Activated CD4-positive, alpha-beta T cell treated with anti-CD3 and anti-CD28 coated beads for 4 hours (primary cell): ENCODE data around the gene DNM2.
"Not testable (repeated sequence)": the region's sequence is repeated elsewhere in the genome, so short reads cannot be mapped to it uniquely, and the experiment has no call there.

Source experiments
- DNase-seq, 2 donors: peaks; one replicate each; pipeline ENCODE4 v3.0.0-alpha.2; 2020

The DNM2 gene

GRCh38 chr19:10717356-10718204 is at the start of gene DNM2:
Gene DNM2, plus strand, starts transcription at chr19:10718079. Its CDS starts 164 bp downstream, at chr19:10718243.
- DNase-seq = peak; percentile 95 to 97

DNA sequence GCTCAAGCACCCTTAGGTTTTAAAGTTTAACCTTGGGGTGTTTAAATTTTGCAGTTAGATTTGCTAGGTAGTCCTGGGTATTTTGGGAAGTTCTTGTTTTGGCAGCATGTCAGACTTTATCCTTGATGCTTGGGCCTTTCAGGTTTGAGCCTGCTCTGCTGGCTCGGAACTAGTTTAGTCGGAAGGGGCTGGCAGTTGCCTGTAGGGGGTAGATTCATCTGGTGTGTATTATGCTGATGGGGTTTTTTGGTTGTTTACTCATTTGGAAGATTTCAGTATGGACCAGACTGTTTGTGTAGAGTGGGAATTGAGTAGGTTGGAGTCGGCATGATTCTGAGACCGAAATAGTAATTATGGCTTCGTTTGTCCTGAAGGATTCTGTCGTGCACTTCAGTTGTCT is 48.6 kb upstream of the DNM2 start:
- DNase-seq = no peak

DNA sequence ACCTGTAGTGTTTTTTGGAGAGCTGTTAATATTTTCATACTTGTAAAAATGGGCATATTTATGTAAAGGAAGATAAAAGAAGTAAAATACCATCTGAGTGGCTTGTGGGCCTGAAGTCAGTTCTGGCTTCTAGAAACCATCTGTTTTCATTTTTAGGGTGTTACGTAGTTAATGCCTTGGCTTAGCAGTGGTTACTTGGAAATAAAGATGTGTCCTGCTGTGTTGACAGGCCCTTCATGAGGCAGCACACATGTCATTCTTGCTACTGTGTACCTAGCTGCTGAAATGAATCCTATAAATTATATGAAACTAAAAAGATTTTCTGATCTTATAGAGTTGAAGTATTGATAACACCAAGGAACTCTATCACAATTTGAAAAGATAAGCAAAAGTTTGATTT is 47.7 kb upstream of the DNM2 start:
- no peak for DNase-seq

GRCh38 chr19:10670876-10671804 is 46.7 kb upstream of the DNM2 start:
- no peak for DNase-seq

DNA sequence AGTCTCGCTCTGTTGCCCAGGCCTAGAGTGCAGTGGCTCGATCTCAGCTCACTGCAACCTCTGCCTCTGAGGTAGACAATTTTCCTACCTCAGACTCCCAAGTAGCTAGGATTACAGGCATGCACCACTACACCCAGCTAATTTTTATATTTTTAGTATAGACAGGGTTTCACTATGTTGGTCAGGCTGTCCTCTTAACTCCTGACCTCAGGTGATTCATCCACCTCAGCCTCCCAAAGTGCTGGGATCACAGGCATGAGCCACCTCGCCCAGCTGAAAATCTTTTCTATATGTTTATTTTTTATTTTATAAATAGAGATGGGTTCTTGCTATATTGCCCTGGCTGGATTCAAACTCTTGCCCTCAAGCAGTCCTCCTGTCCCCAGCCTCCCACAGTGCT is 46.0 kb upstream of the DNM2 start:
- DNase-seq = not testable (repeated sequence)

DNA sequence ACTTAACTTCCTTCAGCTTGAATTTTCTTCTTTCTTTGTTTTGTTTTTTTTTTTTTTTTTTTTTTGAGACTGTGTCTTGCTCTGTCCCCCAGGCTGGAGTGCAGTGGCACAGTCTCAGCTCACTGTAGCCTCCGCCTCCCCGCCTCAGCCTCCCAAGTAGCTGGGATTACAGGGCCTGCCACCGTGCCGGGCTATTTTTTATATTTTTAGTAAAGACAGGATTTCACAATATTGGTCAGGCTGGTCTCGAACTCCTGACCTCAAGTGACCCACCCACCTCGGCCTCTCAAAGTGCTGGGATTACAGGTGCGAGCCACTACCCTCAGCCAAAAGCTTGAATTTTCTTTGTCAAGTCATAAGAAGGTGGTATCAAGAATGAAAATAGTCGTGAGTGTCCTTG is 42.7 kb upstream of the DNM2 start:
- not testable (repeated sequence) for DNase-seq

DNA sequence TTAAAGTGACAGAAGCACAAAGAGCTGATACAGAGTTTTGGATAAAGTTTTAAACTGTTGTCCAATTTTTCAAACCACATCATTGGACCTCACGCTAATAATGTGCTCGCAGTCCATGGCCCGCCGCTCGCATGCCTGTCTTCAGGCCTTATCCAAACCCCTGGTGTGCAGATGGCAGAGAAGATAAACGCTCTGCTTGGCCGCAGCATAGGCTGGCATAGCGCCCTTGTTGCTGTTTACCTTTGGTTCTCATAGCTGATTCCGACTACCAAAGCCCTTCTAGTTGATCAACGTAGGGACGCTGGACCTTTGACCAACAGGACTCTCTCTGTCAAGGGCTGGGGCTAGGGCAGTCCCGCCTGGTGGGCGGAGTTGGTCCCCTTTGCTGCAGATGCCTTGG is 40.1 kb upstream of the DNM2 start:
- no peak for DNase-seq

GRCh38 chr19:10678813-10679212 is 39.1 kb upstream of the DNM2 start:
- DNase-seq = no peak

DNA sequence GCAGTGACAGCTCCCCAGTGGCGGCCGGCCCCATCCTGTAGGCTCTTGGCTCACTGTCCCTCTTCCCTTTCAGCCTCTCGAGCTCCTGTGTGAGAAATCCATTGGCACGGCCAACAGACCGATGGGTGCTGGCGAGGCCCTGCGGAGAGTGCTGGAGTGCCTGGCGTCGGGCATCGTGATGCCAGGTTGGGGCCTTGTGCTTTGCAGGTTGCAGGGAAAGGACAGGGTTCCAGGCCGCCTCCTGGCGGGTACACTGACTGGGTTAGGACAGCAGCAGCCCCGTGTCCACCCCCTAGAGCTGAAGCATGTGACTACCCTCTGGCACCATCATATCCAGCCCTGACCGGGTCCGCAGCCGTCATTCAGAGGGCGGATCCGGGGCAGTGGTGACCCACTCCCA is 38.1 kb upstream of the DNM2 start:
- no peak for DNase-seq

DNA sequence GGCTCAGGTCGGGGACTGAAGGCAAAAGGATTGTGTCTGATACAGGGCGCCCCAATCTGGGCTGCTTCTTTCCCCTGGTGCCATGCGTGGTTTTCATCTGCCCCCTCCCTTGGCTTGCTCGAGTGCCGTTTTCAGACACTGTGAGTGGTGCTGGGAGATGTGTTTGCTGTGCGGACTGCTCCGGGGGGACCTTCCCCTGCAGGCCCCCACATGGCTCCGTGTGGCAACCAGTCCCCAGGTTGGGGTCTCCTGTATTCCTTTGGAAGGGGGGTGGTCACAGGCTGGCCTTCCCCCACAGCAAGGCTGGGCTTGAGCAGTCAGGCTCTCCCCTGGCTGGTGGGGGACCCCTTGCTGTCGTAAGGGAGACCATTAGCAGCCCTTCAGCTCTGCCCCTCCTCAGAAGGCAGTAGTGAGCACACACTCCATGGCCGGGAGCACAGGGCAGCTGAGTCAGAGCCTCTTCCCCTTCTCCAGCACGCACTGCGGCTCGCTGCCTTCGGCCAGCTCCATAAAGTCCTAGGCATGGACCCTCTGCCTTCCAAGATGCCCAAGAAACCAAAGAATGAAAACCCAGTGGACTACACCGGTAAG is 37.2 kb upstream of the DNM2 start:
- DNase-seq = no peak

GRCh38 chr19:10681658-10682057 is 36.2 kb upstream of the DNM2 start:
- DNase-seq = no peak

DNA sequence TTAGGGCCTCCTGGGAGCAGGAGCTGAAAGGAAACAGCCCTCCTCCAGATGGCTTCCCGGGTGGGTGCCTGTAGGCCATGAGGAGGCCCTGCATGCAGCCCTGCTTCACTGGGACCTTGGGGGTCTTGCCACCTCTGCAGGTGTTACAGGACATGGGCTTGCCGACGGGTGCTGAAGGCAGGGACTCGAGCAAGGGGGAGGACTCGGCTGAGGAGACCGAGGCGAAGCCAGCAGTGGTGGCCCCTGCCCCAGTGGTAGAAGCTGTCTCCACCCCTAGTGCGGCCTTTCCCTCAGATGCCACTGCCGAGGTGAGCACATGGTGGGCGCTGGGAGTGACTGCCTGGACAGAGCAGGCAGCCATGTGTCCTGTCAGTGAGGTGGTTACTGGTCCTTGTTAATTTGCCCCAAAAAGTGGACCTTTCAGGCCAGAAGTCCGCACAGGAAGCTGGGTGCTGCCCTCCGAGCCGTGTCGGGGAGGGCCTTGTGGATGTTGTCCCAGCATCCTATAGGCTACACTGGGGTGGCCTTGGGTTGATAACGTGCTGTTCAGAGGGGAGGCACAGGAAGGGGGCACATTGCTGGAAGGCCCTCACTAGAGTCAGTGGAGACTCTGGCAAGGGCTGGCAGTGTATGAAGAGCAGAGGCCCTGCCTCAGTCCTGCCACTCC is 35.3 kb upstream of the DNM2 start:
- DNase-seq = no peak

DNA sequence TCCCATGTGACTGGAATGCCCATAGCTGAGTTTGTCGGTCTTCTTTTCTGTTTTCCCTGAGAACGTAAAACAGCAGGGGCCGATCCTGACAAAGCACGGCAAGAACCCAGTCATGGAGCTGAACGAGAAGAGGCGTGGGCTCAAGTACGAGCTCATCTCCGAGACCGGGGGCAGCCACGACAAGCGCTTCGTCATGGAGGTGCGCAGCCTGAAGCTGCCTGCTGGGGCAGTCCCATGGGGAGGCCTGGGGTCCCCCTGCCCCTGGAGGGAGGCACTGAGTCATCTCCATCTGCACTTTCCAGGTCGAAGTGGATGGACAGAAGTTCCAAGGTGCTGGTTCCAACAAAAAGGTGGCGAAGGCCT is 34.8 kb upstream of the DNM2 start:
- no peak for DNase-seq

GRCh38 chr19:10683582-10683981 is 34.3 kb upstream of the DNM2 start:
- DNase-seq = no peak

DNA sequence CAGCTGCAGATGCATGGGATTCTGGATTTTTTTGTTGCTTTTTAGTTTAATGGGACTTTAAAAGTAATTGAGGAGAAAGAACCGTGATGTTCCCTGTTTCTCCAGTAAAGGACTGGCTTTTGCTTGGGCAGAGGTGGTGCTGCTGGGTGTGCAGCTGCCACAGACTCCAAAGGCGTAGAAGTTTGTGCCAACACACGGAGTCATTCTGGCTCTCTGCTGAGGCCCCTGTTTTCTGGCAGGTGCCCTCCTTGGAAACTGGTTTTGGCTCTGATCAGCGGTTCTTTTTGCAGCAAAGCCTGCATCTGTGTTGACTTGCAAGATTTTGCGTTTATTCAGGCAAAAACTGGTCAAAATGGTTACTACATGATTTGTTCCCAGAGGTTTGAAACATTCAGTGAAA is 32.7 kb upstream of the DNM2 start:
- DNase-seq = no peak

- DNase-seq = no peak
Observed at GRCh38 chr19:10686193-10686592, 31.7 kb upstream of the DNM2 start.

DNA sequence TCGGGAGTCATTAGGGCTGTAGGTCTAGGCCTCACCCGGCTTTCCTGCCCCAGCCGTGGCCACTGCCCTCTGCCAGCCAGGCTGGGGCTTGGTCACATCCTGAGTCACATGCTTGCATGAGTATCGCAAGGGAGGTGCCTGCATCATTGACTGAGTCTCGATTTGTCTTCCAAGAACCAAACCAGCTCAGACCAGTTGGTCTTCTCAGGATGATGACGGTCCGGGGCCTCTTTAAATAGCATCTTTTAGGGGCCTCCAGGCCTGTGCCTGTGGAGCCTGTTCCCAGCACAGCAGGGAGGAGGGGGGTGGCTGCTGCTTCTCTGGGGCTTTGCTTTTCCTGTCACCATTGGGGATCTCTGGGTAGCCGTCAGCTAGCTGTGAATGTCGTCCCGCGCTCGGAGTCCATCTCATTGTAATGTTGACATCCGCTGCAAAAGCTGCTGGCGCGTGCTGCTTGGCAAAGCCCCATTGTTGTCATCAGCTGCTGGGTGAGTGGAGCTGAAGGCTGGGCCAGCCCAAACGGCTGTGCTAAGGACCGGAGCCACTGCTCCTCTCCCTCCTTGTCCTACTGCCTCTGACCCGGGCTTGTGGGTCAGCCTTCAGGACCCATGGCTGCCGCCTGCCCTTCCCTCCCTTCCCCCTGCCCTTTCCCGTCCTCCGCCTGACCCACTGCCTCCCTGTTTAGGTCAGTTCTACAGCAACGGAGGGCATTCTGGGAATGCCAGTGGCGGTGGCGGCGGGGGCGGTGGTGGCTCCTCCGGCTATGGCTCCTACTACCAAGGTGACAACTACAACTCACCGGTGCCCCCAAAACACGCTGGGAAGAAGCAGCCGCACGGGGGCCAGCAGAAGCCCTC is 31.0 kb upstream of the DNM2 start:
- no peak for DNase-seq

DNA sequence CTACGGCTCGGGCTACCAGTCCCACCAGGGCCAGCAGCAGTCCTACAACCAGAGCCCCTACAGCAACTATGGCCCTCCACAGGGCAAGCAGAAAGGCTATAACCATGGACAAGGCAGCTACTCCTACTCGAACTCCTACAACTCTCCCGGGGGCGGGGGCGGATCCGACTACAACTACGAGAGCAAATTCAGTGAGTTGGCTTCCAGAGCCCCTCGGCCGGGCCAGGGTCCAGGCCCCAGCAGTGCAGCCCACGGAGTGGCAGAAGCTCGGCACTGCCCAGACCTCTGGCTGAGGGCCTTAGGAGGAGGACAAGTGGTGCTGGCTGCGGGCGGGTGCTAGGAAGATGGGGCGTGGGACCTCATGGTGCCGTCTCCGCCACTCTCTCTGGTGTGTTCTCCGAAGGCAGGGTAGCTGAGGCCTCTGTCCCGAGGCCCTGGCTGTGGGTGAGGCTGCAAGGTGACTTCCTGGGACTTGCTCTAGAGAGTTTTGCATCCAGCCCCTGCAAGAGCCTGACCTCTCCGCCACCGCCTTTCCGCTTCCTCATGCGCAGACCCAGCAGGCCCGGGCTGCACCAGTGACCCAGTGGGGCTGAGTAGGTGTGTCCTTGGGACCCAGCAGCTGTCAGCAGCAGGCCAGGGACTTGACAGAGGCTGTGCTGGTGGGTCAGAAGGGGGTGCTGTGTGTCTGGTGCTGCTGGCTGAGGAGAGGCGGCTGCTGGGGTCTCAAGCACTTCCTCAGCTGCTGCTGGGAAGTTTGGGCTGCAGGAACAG is 30.2 kb upstream of the DNM2 start:
- DNase-seq = no peak

DNA sequence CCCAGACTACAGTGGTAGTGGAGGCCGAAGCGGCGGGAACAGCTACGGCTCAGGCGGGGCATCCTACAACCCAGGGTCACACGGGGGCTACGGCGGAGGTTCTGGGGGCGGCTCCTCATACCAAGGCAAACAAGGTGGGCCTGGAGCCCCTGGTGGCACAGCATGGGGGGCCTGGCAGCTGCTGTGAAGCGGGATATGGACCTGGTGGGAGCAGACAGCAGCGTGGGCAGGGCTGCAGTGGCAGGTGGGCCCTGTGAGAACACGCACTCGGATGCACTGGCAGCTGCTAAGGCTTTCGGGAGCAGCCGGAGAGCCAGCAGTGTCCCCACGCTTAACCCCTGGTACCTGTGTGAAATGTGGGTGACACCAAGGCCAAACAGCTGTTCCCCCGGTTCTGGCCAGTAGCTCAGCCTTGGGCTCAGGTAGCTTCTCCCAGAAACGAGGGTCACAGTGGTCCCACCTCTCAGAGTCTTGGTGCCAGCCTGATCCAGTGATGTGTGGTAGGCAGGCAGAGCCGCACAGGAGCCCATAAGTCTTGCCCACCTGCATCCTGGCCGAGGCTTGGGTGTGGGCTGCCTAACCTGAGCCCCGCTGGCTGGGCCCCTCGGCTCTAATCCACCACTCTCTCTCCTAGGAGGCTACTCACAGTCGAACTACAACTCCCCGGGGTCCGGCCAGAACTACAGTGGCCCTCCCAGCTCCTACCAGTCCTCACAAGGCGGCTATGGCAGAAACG is 29.2 kb upstream of the DNM2 start:
- DNase-seq = no peak

DNA sequence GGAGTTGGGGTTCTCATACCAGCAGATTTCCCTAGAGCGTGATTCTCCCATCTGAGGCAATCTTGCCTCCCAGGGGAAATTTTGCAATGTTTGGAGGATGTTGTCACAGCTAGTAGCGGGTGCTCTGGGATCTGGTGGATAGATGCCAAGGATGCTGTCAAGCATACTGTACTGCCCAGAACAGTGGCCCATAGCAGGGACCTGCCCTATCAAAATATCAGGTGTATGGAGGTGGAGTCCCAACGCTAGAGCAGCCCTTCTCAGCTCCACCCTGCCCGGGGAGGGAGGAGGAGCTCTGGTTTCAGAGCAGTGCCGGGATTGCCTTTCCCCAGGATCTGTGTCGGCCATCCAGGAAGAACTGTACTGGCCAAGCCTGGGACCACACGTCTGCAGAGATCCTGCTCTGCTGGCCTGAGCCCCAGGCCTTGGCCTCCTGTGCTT is 27.5 kb upstream of the DNM2 start:
- DNase-seq = no peak
